Cardiac muscle cell (in vitro differentiated cells and primary cell): ENCODE data around the gene RSRP1. TPM values are rescaled to one million over a fixed set of nuclear protein-coding genes. Genes with fewer than 3 reads are reported as not detected.

ENCODE experiments used
- DNase-seq, 2 donors: peaks; one replicate each; pipeline versions ENCODE4 v3.0.0 to v3.0.0-alpha.2; 2010 to 2017; ENCODE audit warnings: low read depth in 1 of 2, low spot score in 1 of 2
- H3K27ac ChIP-seq: fragments of 200-600 bp; sonication (generic); 2 replicates; pipeline ENCODE4 v1.5.1; 2016
- H3K27me3 ChIP-seq: fragments of 200-600 bp; sonication (generic); 2 replicates; pipeline ENCODE4 v1.6.0; 2016; ENCODE audit warnings: control low read depth
- H3K36me3 ChIP-seq: fragments of 200-600 bp; sonication (generic); 2 replicates; pipeline ENCODE4 v1.5.1; 2016; ENCODE audit warnings: control low read depth
- H3K4me1 ChIP-seq: fragments of 200-600 bp; sonication (generic); 2 replicates; pipeline ENCODE4 v1.8.1; 2017; ENCODE audit warnings: low read depth, mild to moderate bottlenecking, mixed run types
- H3K4me3 ChIP-seq: fragments of 200-600 bp; sonication (generic); 2 replicates; pipeline ENCODE4 v1.5.1; 2016; ENCODE audit warnings: mild to moderate bottlenecking
- H3K9me3 ChIP-seq: fragments of 200-600 bp; sonication (generic); 2 replicates; pipeline ENCODE4 v1.5.1; 2017; ENCODE audit warnings: low read depth, mild to moderate bottlenecking, control low read depth
- polyA plus RNA-seq: library from polyadenylated mRNA; unstranded; fragments of >200 nt; fragmentation: Nextera tagmentation; extraction: Ambion mirVana; gene quantifications from 2 replicates; pipeline ENCODE4 v1.2.1, GENCODE V29; 2016
- total RNA-seq: library from RNA; depleted of rRNA; stranded (reverse); fragments of >200 nt; gene quantifications from 2 replicates; pipeline ENCODE4 v1.2.3, GENCODE V29; 2016
- TF ChIP-seq, protein P1 (sequence below): IDR thresholded peaks from 2 replicates; pipeline ENCODE4 v1.5.1; 2012; ENCODE audit warnings: low read depth, mild to moderate bottlenecking, low read length

RSRP1 gene
- total and polyA plus RNA-seq, 2 experiments from 2014 or later: 223 to 231 TPM

DNA sequence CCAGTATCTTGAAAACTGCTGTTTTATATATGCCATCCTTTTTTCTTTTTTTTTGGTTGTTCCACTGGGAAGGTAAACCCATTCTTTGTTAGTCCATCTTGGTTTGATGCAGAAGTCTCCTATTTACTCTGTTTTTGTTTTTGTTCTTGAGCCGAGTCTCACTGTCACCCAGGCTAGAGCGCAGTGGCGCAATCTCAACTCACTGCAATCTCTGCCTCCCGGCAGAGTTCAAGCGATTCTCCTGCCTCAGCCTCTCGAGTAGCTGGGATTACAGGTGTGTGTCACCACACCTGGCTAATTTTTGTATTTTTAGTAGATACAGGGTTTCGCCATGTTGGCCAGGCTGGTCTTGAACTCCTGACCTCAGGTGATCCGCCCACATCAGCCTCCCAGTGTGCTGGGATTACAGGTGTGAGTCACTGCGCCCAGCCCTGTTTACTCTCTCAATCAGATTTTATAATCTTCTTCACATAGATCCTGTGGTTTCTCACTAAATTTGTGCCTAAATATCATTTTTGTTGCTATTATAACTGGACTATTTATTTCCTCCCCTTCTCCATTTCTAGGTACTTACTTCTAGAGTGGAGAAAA lies 27.5 kb downstream of the RSRP1 start:
- Histone ChIP-seq H3K4me1 (no peaks in the 10 kb centered on the region), H3K27me3 (no peaks in the 10 kb centered on the region), H3K4me3 (no peak overlapping the region), H3K9me3 (no peaks in the 10 kb centered on the region), H3K27ac (no peak overlapping the region), H3K36me3 (peaks cover 37% of the 10 kb centered on the region)
- DNase-seq: no peak
- TF ChIP-seq, protein P1, sequence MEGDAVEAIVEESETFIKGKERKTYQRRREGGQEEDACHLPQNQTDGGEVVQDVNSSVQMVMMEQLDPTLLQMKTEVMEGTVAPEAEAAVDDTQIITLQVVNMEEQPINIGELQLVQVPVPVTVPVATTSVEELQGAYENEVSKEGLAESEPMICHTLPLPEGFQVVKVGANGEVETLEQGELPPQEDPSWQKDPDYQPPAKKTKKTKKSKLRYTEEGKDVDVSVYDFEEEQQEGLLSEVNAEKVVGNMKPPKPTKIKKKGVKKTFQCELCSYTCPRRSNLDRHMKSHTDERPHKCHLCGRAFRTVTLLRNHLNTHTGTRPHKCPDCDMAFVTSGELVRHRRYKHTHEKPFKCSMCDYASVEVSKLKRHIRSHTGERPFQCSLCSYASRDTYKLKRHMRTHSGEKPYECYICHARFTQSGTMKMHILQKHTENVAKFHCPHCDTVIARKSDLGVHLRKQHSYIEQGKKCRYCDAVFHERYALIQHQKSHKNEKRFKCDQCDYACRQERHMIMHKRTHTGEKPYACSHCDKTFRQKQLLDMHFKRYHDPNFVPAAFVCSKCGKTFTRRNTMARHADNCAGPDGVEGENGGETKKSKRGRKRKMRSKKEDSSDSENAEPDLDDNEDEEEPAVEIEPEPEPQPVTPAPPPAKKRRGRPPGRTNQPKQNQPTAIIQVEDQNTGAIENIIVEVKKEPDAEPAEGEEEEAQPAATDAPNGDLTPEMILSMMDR: no peak

DNA sequence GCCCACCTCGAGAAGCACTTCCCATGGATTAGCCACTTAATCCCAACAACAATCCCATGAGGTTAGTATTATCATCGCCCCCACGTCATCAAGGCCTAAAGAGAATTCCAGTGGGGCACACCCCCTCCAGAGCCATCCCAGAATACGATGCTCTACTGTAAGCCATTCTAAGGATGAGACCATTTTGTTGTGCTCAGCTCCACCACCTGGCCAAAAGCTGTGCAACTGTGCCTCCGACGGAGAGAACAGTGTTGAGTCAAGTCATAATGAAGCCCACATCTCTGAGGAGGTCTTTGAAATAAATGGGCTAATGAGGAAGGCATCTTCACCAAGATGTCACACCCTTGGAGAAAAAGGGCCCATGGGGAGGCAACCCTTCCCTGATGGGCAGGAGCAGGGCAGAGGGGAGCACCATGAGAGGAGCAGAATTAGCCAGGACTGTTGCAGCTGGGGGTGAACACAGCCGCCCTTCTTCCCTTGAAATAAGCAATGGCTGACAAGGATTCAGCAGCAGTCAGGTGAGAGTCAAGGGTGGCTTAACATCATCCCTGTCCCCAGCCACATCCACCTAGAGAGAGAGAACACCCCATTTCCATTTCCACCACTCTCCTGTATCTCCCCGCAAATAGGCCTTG lies 29.5 kb downstream of the RSRP1 start:
- H3K4me1 ChIP-seq: no peaks in the 10 kb centered on the region
- no peaks in the 10 kb centered on the region for H3K27me3 ChIP-seq
- H3K9me3 ChIP-seq: no peaks in the 10 kb centered on the region
- H3K36me3 ChIP-seq: peaks cover 19% of the 10 kb centered on the region
- no peak overlapping the region for H3K4me3 ChIP-seq
- TF ChIP-seq, protein P1: no peak
- no peak overlapping the region for H3K27ac ChIP-seq
- DNase-seq: no peak

DNA sequence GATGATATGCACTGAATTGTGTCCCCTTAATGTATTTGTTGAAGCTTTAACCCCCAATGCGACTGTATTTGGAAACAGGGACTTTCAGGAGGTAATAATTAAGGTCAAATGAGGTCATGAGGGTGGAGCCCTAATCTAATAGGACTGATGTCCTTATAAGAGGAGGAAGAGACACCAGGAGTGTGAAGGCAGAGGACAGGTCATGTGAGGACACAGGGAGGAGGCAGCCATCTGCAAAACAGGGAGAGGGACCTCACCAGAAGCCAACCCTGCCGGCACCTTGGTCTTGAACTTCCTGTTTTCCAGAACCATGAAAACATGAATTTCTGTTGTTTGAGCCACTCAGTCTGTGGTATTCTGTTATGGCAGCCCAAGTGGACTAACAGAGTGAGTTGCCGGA lies 30.2 kb downstream of the RSRP1 start:
- Histone ChIP-seq H3K4me1 (no peaks in the 10 kb centered on the region), H3K9me3 (no peaks in the 10 kb centered on the region)
- TF ChIP-seq, protein P1: no peak

DNA sequence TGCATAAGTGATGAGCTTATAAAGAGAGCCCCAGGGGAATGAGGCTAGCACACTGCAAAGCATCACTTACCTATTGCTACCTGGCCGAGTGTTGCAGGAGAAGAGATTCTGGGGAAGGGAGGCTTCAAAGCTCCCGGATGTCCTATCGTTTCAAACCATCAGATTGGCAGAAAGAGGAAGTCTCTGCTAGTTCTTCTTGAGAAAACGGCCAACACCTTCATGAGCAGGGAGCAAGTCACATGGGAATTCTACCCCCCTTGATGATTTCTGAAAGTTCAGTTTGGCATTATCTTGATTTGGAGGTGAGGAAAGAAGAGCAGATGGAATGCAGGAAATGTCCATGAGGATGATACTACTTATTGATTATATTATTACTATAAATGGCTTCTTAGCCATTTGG lies 31.1 kb downstream of the RSRP1 start:
- no peak overlapping the region for H3K27ac ChIP-seq
- no peaks in the 10 kb centered on the region for H3K9me3 ChIP-seq
- DNase-seq: no peak
- no peaks in the 10 kb centered on the region for H3K4me1 ChIP-seq
- no peaks in the 10 kb centered on the region for H3K27me3 ChIP-seq
- no peak overlapping the region for H3K4me3 ChIP-seq
- TF ChIP-seq, protein P1: no peak
- peaks cover 5% of the 10 kb centered on the region for H3K36me3 ChIP-seq

More for the DNA sequence above, 30.2 kb downstream of the RSRP1 start:
- Histone ChIP-seq H3K27me3 (no peaks in the 10 kb centered on the region), H3K4me3 (no peak overlapping the region), H3K36me3 (peaks cover 12% of the 10 kb centered on the region), H3K27ac (no peak overlapping the region)
- no peak for DNase-seq

DNA sequence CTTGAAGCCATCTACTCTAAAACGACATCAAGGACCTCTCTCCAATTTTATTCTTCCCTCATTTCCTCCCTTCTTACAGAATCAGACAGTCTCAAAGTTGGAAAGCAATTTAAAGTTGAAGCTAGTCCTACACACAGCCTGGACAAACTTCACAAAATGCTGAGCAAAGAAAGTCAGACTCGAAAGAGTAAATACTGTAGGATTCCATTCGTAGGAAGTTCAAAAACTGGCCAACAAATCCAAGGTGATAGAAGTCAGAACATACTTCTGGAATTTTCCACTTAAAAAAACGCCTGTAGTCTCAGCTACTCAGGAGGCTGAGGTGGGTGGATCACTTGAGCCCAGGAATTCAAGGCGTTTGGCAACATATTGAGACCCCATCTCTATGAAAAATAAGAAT lies 34.5 kb downstream of the RSRP1 start:
- Histone ChIP-seq H3K27ac (no peak overlapping the region), H3K9me3 (no peaks in the 10 kb centered on the region), H3K36me3 (no peaks in the 10 kb centered on the region), H3K27me3 (no peaks in the 10 kb centered on the region), H3K4me3 (no peak overlapping the region), H3K4me1 (no peaks in the 10 kb centered on the region)
- TF ChIP-seq, protein P1: no peak
- no peak for DNase-seq
